Hematopoietic multipotent progenitor cell treated with erythropoietin and hydrocortisone succinate and interleukin-3 and kit ligand, for 6 days (in vitro differentiated cells): ENCODE data around the gene ASZ1.

Experiments
- DNase-seq: peaks from one replicate; pipeline ENCODE4 v3.0.0-alpha.2; 2015

The ASZ1 gene

DNA sequence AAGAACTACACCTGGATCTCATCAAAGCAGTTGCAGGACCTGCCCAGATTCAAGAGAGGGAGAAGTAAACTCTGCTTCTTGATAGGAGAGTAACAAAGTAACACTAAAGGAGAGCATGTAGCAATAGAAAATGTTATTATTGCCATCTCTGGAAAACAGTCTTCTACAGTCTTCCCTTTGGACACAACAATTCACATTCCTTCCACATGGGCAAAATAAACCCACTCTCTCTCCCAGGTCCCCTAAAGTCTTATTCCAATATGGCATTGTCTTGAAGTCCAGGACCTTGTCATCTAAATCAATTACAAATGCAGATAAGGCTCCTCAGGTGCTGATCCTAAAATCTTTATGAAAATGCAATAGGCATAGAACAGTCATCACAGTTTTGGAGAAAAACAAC is 94.1 kb downstream of the ASZ1 start:
- no peak for DNase-seq

DNA sequence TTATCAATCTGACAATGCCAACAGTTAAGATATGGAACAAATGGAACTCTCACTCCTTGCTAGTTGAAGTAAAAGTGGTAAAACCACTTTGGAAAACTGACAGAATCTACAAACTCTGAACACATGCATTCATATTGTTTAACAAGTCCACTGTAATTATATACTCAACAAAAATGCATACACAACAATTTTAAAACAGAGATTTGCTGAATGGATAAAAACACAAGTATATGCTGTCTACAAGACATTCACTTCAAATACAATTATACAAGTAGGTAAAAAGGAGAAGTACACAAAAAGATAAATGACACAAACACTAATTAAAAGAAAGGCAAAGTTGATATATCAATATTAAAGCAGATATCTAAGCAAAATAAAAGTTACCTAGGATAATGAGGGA is 95.3 kb downstream of the ASZ1 start:
- no peak for DNase-seq

- no peak for DNase-seq
Observed at GRCh38 chr7:117325836-117326235, 101.5 kb downstream of the ASZ1 start.

- DNase-seq, result no peak
Observed at GRCh38 chr7:117324960-117325359, 102.3 kb downstream of the ASZ1 start.

DNA sequence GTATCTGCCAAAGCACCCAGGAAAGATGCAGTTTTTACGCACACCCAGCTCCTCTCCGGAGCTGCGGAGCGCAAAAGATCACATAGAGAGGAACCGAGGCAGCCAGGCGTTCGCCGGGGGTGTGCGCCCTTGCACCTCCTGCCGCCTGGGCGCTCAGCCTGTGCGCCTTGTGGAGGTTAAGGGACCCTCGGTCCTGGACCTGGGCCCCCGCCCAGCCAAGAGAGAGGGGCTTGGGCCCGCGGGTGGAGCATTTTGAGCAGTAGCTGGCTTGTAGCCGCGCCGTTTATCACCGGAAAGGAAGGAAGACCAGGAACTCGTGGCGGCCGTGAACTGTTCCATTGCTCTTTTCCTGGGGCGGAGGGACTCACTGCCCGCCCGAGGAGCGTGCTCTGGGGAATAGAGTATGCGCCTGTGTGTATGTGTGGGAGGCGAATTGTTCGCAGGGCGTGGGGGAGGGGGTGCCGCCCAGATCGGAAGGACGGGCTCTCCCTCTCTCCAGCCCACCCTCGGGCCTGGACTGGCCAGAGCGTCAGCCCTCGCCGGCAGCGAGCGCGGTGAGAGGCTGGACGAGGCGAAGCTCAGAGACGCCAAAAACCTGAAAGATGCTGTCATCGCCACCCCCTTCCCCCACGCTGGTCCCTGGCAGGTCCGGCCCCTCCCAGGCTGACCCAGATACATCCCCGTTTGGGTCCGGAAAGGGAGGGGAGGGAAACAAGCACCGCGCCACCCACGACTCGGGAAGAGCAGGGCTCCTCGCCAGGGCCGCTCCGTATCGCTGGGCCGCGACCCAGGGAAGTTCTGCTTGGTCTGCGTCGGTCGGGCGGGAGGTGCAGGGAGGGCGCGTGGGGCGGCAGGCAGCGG is 103.2 kb downstream of the ASZ1 start:
- no peak for DNase-seq

DNA sequence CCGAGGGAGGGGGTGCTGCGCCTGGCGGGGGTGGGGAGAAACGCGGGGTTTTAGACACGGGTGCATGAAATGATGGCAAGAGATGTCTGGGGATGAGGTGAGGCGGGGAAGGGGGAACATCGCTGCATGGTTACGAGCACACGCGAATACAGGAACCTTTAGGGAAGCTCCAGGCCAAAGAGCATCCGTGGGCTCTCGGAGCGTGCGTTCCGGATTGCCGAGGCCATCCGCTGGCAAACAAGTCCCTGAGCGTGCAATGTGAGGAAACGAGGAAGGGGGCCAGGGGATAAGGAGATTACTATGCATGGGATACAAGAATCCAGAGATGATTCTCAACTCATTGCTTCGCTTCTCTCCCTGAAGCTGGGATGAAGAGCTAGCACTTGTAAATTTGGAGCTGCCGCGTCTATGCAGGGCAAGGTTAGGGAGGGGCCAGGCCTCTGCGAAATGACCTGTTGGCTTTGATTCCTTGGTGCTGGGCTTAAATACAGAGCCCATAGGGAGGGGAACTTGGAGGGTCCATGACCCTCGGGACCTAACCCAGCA is 103.9 kb downstream of the ASZ1 start:
- DNase-seq, result no peak

- DNase-seq, result no peak
Observed at GRCh38 chr7:117322741-117323304, 104.5 kb downstream of the ASZ1 start, which contains the start of gene WNT2. Gene WNT2 (minus strand): TSS chr7:117323058. CDS start chr7:117322989, 69 bp downstream.

- no peak for DNase-seq
Observed at GRCh38 chr7:117320523-117320922, 106.8 kb downstream of the ASZ1 start.

- DNase-seq, result no peak
Observed at GRCh38 chr7:117319181-117319580, 108.1 kb downstream of the ASZ1 start.

DNA sequence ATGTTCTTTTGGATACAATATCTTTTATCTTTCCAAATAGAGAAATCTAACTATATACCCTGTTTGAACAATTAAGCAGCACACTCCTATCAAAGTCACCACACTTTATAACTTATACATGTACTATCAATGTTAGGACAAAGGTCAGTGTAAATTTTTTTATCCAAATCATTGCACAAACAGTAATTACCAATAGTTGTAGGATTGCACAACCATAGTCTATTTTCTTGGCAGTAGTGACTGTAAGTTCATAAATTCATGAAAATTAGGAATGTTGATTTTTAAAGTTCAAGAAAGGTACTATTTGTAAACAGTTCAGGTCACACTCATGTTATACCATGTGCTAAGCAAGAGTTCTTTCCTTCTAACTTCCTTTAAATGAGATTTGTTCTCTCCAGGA is 113.7 kb downstream of the ASZ1 start:
- DNase-seq, result no peak
